ENCODE measurements around the gene ERN1. TPM values are rescaled to one million over a fixed set of nuclear protein-coding genes. Genes with fewer than 3 reads are reported as not detected.
A peak's percentile ranks its signal among the peaks of the same experiment; 100 is the strongest.

ERN1 gene
- total RNA-seq, 1 donor from 2014 or later: 91.0 TPM

GRCh38 chr17:64165347-64165746, 35.4 kb upstream of the ERN1 start:
- Mint-ChIP-seq H3K4me1 (ENCODE audit: low read depth) (no peaks in the 10 kb centered on the region), H3K4me3 (ENCODE audit: low read depth) (no peak overlapping the region), H3K9me3 (no peaks in the 10 kb centered on the region), H3K27me3 (ENCODE audit: low read depth) (no peaks in the 10 kb centered on the region), H3K27ac (no peak overlapping the region), H3K36me3 (ENCODE audit: low read depth) (peaks cover 14% of the 10 kb centered on the region)
- intact Hi-C loops (cut with micrococcal nuclease): no loop called here
- DNase-seq (ENCODE audit: low spot score): no peak

- Mint-ChIP-seq H3K27ac (no peak overlapping the region), H3K9me3 (no peaks in the 10 kb centered on the region), H3K4me1 (ENCODE audit: low read depth) (no peaks in the 10 kb centered on the region), H3K27me3 (ENCODE audit: low read depth) (no peaks in the 10 kb centered on the region), H3K36me3 (ENCODE audit: low read depth) (peaks cover 7% of the 10 kb centered on the region), H3K4me3 (ENCODE audit: low read depth) (no peak overlapping the region)
- intact Hi-C loops (cut with micrococcal nuclease): no loop called here
- DNase-seq (ENCODE audit: low spot score): no peak
These were observed 34.8 kb upstream of the ERN1 start for GRCh38 chr17:64164596-64165285.

GRCh38 chr17:64163468-64163867, 33.5 kb upstream of the ERN1 start:
- intact Hi-C loops (cut with micrococcal nuclease): no loop called here
- H3K27me3 Mint-ChIP-seq (ENCODE audit: low read depth): no peaks in the 10 kb centered on the region
- no peaks in the 10 kb centered on the region for H3K9me3 Mint-ChIP-seq
- H3K27ac Mint-ChIP-seq: no peak overlapping the region
- H3K4me3 Mint-ChIP-seq (ENCODE audit: low read depth): no peak overlapping the region
- H3K4me1 Mint-ChIP-seq (ENCODE audit: low read depth): no peaks in the 10 kb centered on the region
- H3K36me3 Mint-ChIP-seq (ENCODE audit: low read depth): peaks cover 6% of the 10 kb centered on the region
- DNase-seq (ENCODE audit: low spot score): no peak

GRCh38 chr17:64162554-64162953, 32.6 kb upstream of the ERN1 start:
- no peaks in the 10 kb centered on the region for H3K9me3 Mint-ChIP-seq
- no peaks in the 10 kb centered on the region for H3K27me3 Mint-ChIP-seq (ENCODE audit: low read depth)
- DNase-seq (ENCODE audit: low spot score): no peak
- H3K4me3 Mint-ChIP-seq (ENCODE audit: low read depth): no peak overlapping the region
- H3K36me3 Mint-ChIP-seq (ENCODE audit: low read depth): peaks cover 6% of the 10 kb centered on the region
- H3K27ac Mint-ChIP-seq: no peak overlapping the region
- H3K4me1 Mint-ChIP-seq (ENCODE audit: low read depth): no peaks in the 10 kb centered on the region
- intact Hi-C loops (cut with micrococcal nuclease): no loop called here

- no peak for DNase-seq (ENCODE audit: low spot score)
- Mint-ChIP-seq H3K27me3 (ENCODE audit: low read depth) (no peaks in the 10 kb centered on the region), H3K9me3 (no peaks in the 10 kb centered on the region), H3K36me3 (ENCODE audit: low read depth) (peaks cover 4% of the 10 kb centered on the region), H3K27ac (no peak overlapping the region), H3K4me3 (ENCODE audit: low read depth) (no peak overlapping the region), H3K4me1 (ENCODE audit: low read depth) (no peaks in the 10 kb centered on the region)
- intact Hi-C loops (cut with micrococcal nuclease): no loop called here
These were observed 31.6 kb upstream of the ERN1 start for GRCh38 chr17:64161380-64162176.

GRCh38 chr17:64160378-64160777, 30.4 kb upstream of the ERN1 start:
- no peak for DNase-seq (ENCODE audit: low spot score)
- intact Hi-C loops (cut with micrococcal nuclease): no loop called here
- no peaks in the 10 kb centered on the region for H3K27me3 Mint-ChIP-seq (ENCODE audit: low read depth)
- H3K4me3 Mint-ChIP-seq (ENCODE audit: low read depth): no peak overlapping the region
- peaks cover 4% of the 10 kb centered on the region for H3K4me1 Mint-ChIP-seq (ENCODE audit: low read depth)
- H3K9me3 Mint-ChIP-seq: no peaks in the 10 kb centered on the region
- no peaks in the 10 kb centered on the region for H3K36me3 Mint-ChIP-seq (ENCODE audit: low read depth)
- H3K27ac Mint-ChIP-seq: no peak overlapping the region

GRCh38 chr17:64158831-64159590, 29.1 kb upstream of the ERN1 start:
- Mint-ChIP-seq H3K4me3 (ENCODE audit: low read depth) (no peak overlapping the region), H3K36me3 (ENCODE audit: low read depth) (no peaks in the 10 kb centered on the region), H3K4me1 (ENCODE audit: low read depth) (peaks cover 13% of the 10 kb centered on the region), H3K9me3 (no peaks in the 10 kb centered on the region), H3K27me3 (ENCODE audit: low read depth) (no peaks in the 10 kb centered on the region), H3K27ac (no peak overlapping the region)
- no peak for DNase-seq (ENCODE audit: low spot score)
- intact Hi-C loops (cut with micrococcal nuclease): no loop called here

- peaks cover 13% of the 10 kb centered on the region for H3K4me1 Mint-ChIP-seq (ENCODE audit: low read depth)
- peaks cover 1% of the 10 kb centered on the region for H3K36me3 Mint-ChIP-seq (ENCODE audit: low read depth)
- no peaks in the 10 kb centered on the region for H3K9me3 Mint-ChIP-seq
- no peak for DNase-seq (ENCODE audit: low spot score)
- H3K4me3 Mint-ChIP-seq (ENCODE audit: low read depth): no peak overlapping the region
- H3K27ac Mint-ChIP-seq: no peak overlapping the region
- H3K27me3 Mint-ChIP-seq (ENCODE audit: low read depth): no peaks in the 10 kb centered on the region
- intact Hi-C loops (cut with micrococcal nuclease): no loop called here
These were observed 28.5 kb upstream of the ERN1 start for GRCh38 chr17:64158406-64158805.

GRCh38 chr17:64157669-64158180, 27.8 kb upstream of the ERN1 start:
- no peak overlapping the region for H3K27ac Mint-ChIP-seq

GRCh38 chr17:64156670-64157069, 26.7 kb upstream of the ERN1 start:
- Mint-ChIP-seq H3K4me3 (ENCODE audit: low read depth) (no peak overlapping the region), H3K27ac (no peak overlapping the region), H3K27me3 (ENCODE audit: low read depth) (no peaks in the 10 kb centered on the region), H3K9me3 (no peaks in the 10 kb centered on the region), H3K4me1 (ENCODE audit: low read depth) (peaks cover 13% of the 10 kb centered on the region), H3K36me3 (ENCODE audit: low read depth) (peaks cover 16% of the 10 kb centered on the region)
- DNase-seq (ENCODE audit: low spot score): no peak
- intact Hi-C loops (cut with micrococcal nuclease): no loop called here

More at GRCh38 chr17:64157669-64158180, 27.8 kb upstream of the ERN1 start:
- peaks cover 8% of the 10 kb centered on the region for H3K36me3 Mint-ChIP-seq (ENCODE audit: low read depth)
- no peaks in the 10 kb centered on the region for H3K9me3 Mint-ChIP-seq
- intact Hi-C loops (cut with micrococcal nuclease): no loop called here
- H3K4me3 Mint-ChIP-seq (ENCODE audit: low read depth): no peak overlapping the region
- no peak for DNase-seq (ENCODE audit: low spot score)
- peaks cover 13% of the 10 kb centered on the region for H3K4me1 Mint-ChIP-seq (ENCODE audit: low read depth)
- H3K27me3 Mint-ChIP-seq (ENCODE audit: low read depth): no peaks in the 10 kb centered on the region

GRCh38 chr17:64155751-64156544, 26.0 kb upstream of the ERN1 start:
- Mint-ChIP-seq H3K27ac (peak overlapping the region; percentile 56), H3K27me3 (ENCODE audit: low read depth) (no peaks in the 10 kb centered on the region), H3K9me3 (no peaks in the 10 kb centered on the region), H3K4me1 (ENCODE audit: low read depth) (peaks cover 13% of the 10 kb centered on the region), H3K4me3 (ENCODE audit: low read depth) (no peak overlapping the region), H3K36me3 (ENCODE audit: low read depth) (peaks cover 16% of the 10 kb centered on the region)
- no peak for DNase-seq (ENCODE audit: low spot score)
- intact Hi-C loops (cut with micrococcal nuclease): no loop called here

- intact Hi-C loops (cut with micrococcal nuclease): no loop called here
- Mint-ChIP-seq H3K4me3 (ENCODE audit: low read depth) (no peak overlapping the region), H3K4me1 (ENCODE audit: low read depth) (peaks cover 13% of the 10 kb centered on the region), H3K27me3 (ENCODE audit: low read depth) (no peaks in the 10 kb centered on the region), H3K36me3 (ENCODE audit: low read depth) (peaks cover 18% of the 10 kb centered on the region), H3K27ac (peak overlapping the region; percentile 56), H3K9me3 (no peaks in the 10 kb centered on the region)
- no peak for DNase-seq (ENCODE audit: low spot score)
These were observed 25.2 kb upstream of the ERN1 start for GRCh38 chr17:64155129-64155528.

Data from activated T-helper 2 cell treated with anti-CD3 and anti-CD28 coated beads, Interferon-gamma antibody, Interleukin-2, Interleukin-4, amounts not matched to agents 10 μg/mL and 5 μg/mL and 100 μg/mL, durations not matched to agents 14 hours and 24 hours and 36 hours (primary cell).